Activated gamma-delta T cell (primary cell): ENCODE results near the gene TRIO.

Experiments used
- DNase-seq: peaks from one replicate; lab custom pipeline; 2025; lab: John Stamatoyannopoulos, UW

Gene TRIO

GRCh38 chr5:14168144-14168792 is 25.1 kb downstream of the TRIO start:
- no peak for DNase-seq

DNA sequence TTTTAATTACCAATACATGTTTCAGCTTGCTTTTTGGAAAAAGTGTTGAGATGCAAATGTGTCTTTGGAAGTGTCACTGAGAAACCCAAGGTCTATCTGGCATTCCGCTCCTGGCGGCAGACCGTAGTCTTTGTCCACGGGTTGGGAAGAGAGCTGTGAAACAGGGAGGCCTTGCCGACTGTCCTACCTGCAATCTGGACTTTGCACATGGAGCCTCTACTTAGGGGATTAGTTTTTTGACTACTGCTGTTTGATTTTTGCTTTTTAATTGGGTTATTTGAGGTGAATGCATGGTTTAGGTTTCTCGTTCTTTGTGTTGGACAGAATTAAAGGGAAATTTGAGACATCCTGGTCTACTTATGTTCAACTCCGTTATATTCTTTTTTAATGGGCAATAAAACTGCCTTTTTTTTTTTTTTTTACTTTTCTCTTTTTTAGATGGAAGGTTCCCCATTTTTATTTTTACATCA is 25.7 kb downstream of the TRIO start:
- no peak for DNase-seq

- no peak for DNase-seq
Measured at GRCh38 chr5:14171046-14171445, 27.9 kb downstream of the TRIO start.

DNA sequence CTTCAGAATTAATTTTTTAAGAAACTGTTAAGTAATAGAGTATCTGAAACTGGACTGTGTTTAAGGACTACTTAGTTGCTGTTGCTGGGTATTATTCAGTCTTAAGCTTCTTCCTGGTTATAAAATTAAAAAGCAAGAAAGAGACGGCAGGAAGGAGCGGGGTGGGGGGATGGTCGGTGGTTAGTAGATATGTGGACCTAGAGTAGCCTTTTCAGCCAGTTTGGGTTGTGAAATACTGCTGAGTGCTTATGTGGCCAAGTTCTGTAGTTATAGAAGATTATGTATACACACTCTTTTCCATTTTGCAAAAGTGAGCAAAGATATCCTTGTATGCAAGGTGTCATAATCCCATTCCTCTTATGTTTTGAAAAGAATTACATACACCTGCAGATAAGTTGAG is 28.5 kb downstream of the TRIO start:
- DNase-seq: no peak

DNA sequence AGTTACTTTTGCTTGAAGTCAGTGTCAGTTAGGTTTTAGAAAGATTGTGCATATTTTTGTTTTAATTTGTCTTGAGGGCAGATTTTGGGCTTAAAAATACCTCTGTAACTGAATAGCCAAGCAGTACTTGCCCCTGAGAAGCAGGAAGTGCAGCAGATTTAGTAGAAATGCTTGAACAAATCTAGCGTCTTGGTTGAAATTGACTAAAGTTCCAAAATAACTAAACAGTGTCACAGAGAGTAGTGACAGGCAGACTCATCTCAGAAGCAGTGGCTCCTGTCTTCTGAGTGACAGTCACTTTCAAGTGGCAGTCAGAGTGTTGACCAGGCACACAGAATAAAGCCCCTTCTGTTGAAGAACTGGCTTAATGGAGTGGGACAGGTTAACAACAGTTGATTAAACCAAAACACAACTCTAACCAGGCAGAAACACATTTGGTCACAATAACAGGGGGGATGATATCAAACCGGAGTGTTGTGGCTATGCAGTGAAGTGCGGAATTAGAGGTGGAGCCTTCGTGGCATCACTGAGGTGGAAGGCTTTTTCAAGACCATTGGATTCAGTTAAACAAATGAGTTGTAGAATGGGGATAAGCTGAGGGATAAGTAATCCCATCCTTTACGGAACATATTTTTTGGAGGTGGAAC is 29.1 kb downstream of the TRIO start:
- DNase-seq: no peak

- no peak for DNase-seq
Measured at GRCh38 chr5:14173377-14174229, 30.5 kb downstream of the TRIO start.

DNA sequence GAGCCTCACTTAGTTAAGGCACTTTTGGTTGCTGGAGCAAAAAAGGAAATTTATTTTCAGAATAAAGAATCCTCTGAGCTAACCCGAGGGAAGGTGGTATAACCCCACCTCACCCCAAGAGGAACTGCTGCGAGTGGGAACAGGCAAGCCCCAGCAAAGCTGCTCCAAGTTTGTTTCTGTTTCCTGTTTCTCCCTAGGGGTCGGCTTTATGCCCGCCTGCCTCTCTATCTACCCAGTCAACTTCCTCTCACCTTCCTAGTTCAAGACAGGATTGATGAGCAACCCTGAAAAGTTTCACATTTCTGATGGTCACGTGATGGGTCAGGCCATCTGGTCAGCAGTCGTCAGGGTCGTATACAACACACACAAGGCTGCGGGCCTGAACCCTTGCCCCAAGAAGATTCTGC is 31.1 kb downstream of the TRIO start:
- DNase-seq: no peak

- DNase-seq: no peak
Measured at GRCh38 chr5:14175381-14175780, 32.2 kb downstream of the TRIO start.

DNA sequence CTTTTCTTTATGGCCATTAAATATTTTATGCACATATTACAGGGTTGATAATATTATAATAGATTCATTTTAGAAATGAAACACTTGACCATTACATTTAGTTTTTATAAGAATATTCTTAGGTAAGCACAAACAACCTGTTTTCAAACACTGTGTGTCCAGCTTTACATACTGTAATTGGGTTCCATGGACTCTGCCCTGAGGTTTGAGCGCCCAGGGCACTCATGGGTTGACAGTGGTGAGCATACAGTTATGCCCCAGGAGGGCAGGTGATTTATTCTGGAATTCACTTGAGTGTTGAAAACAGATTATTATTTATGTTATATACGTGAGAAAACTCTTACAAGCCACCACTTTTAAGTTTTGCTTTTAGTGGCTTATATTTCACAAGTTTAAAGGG is 33.7 kb downstream of the TRIO start:
- DNase-seq: no peak

DNA sequence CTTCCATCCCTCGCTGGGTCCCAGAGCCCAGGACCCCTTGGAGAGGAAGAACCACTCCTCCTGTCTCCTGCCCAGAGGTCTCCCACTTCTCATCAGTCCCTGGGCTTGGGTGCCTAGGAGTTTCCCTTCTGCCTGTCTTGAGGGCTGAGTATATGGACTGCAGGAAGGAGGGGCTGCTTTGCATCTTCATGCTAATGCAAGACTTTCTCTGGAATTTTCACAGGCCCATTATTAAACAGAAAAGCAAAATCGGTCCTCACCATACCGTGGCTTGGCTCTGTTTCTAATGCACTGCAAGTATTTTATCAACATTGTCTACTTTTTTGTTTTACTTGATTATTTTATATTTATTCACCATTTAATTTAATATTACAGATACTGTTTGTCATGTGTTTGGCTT is 34.5 kb downstream of the TRIO start:
- DNase-seq: no peak

DNA sequence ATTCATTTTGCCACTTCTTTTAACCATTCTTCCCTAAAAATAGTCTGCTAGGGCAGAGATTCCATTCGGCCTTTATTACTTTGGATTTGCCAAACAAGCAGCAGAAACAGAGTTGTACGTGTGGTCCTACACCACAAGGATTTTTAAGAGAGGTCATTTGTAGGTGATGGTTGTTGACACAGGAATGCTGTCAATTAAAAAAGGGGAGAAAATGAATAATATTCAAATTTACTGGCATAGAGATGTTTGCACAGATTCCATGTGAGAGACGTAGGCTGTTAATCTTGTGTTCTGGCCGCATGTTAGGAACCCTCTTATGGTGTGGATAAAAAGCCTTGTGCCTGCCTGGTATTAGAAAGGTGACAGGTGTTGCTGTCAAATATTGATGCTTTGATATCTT is 34.9 kb downstream of the TRIO start:
- DNase-seq: no peak

DNA sequence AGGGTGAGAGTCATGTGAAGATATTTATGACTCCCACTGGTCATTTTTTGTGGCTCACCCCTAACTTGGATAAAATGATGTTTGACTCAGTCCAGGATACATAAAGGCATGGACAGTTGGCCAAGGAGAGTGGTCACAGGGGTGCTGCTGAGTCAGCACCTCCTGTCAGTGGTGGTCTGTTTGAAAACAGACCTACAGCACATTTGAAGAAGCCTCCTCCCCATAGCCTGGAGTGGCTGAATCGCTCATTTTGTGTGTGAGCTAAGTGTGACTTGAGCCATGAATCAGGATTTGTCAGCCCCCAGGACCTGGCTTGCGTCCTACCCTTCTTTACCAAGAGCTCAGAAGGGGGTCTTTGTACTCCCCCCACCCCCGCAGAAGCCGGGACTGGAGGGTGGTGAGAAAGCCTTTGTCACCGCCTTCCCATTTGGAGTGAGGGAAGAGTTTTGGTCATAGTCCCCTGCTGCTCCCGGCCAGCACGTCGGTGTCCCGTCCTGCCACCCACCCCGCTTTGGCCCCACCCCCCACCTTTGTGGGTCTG is 35.6 kb downstream of the TRIO start:
- DNase-seq: no peak

GRCh38 chr5:14179446-14179845 is 36.3 kb downstream of the TRIO start:
- DNase-seq: no peak

GRCh38 chr5:14180437-14180836 is 37.3 kb downstream of the TRIO start:
- DNase-seq: no peak

DNA sequence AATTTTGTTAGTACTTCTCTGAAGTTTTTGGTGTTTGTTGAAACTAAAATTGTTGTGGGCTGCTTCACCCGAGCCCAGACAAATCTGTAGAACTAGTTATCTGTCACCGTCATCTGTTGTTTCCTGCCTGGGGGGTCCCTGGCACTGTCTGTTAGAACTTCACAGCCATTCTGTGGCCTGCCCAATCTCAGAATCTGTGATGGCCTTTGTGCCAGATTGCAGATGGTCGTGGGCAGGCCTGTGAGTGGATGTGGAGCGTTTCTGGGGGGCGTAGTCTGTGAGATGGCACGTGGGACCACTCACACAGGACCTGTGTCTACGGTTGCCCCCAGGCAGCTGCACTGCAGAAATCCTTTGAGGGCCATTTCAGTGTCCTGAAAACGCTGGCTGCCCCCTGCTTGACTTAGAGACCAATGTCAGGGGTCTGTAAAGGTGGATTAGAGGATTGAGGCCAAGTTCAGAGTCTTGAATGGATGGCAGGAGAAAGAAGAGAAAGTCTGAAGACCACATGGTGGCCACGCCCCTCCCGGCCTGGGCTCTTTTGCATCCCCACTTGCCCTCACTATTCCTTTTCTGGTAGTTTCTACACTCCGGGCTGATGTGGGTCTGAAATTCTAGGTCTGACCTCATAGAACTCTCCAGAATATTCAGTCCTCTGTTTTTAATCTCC is 38.3 kb downstream of the TRIO start:
- DNase-seq: no peak

DNA sequence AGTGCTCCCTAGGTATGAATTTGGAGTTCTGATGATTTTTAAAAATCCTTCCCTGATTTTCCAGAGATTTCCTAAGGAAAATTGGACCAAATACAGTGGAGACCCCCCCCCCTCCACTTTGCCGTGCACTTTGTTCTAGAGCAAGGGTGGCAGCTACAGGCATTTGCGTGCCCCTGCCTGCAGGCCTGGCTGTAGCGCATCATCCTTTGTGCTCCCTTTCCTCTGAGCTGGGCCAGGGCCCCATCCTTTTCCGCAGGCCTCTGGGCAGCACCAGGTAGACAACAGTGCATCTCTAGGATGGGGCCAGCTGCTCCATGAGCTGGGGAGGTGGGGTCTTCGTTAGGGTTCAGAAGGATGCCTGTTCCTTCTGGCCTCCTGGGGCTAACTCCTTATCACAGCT is 39.6 kb downstream of the TRIO start:
- no peak for DNase-seq

DNA sequence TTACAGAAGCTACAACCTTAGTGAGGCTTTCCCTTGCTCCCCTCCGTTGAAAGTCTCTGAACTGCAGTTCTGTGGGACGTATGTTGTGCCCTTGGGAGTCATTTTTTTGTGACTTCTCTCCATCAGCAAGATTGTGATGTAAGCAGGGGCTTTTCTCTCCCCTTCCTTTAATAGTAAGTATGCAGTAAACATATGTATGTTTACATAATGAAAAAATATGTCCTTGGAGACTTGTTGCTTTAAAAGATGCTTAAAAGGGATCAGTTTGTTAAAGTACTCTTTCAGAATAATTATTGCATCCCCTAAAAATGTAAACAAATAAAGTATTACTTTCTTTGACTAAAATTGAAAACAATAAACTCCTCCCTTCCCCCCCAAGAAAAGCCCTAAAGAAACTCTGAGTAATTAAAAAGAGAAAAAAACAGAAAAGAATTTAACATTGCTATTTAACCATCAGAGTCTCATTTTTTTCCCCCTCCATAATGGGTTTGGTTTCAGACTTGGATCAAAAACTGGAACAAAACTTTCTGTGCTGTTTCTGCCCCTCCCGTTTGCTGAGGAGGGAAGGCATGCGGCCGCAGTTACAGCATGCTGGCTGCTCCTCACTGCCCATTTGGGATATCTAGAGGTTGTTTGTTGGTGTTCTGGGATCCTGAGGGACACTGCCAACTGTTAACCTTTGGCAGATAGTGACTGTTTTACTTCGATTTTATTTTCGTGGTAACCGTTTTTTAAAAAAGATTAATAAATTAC is 40.2 kb downstream of the TRIO start:
- no peak for DNase-seq

GRCh38 chr5:14184082-14184481 is 40.9 kb downstream of the TRIO start:
- DNase-seq: no peak

DNA sequence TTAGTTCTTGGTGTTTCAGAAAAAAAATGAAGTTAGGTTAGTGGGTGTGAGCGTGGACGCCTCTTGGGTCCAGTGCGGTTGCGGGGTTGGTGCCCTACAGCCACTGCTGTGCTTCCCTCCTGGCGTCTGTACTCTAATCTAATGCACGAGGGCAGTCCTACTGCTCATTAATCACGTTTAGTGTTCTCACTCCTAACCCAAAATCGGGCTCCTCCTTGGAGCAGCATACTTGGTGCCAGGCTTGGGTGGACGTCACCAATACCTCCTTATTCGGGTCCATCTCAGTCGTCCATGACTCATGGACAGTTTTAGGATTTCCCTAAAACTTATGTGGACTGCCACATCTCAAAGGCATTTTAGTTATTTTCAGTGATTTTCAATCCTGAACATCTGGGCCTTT is 41.6 kb downstream of the TRIO start:
- no peak for DNase-seq

- DNase-seq: no peak
Measured at GRCh38 chr5:14185326-14186058, 42.4 kb downstream of the TRIO start.
